Kidney (tissue), 14 donors: Measurements from ENCODE around the gene CLASP2. TPM values are rescaled to one million over a fixed set of nuclear protein-coding genes. Genes with fewer than 3 reads are reported as not detected.
"Not testable (repeated sequence)": the region's sequence is repeated elsewhere in the genome, so short reads cannot be mapped to it uniquely, and the experiment has no call there.

Experiments used
- DNase-seq, 5 donors: peaks; one replicate each; pipeline ENCODE4 v3.0.0-alpha.2; 2013 to 2020
- FAIRE-seq: peaks from 2 replicates; lab custom pipeline; 2012; peaks lifted over from hg19 to GRCh38; lab: Jason Lieb, UNC
- H3K27ac ChIP-seq, 2 donors: one replicate each; pipeline ENCODE4 v1.7.0; 2013; ENCODE audit warnings: low read depth in 2 of 2, low read length in 2 of 2, inconsistent platforms in 1 of 2
- H3K27me3 ChIP-seq: one replicate; pipeline ENCODE4 v1.7.1; 2013; ENCODE audit warnings: low read length, inconsistent platforms; ENCODE audit not compliant: control insufficient read depth, insufficient read depth
- H3K36me3 ChIP-seq, 3 donors: one replicate each; pipeline versions ENCODE4 v1.7.0 to v1.7.1; 2013; ENCODE audit warnings: low read length in 3 of 3, control low read depth in 1 of 3, inconsistent platforms in 1 of 3; ENCODE audit not compliant: insufficient read depth in 3 of 3, control insufficient read depth in 2 of 3
- H3K4me1 ChIP-seq, 3 donors: one replicate each; pipeline versions ENCODE4 v1.7.0 to v1.7.1; 2013; ENCODE audit warnings: low read length in 3 of 3, inconsistent platforms in 1 of 3, low read depth in 1 of 3; ENCODE audit not compliant: control insufficient read depth in 2 of 3, insufficient read depth in 2 of 3
- H3K4me3 ChIP-seq, 3 donors: one replicate each; pipeline versions ENCODE4 v1.7.0 to v1.8.1; 2013; ENCODE audit warnings: low read length in 3 of 3, control low read depth in 1 of 3, inconsistent platforms in 1 of 3
- H3K9ac ChIP-seq, 3 donors: one replicate each; pipeline versions ENCODE4 v1.7.0 to v1.7.1; 2013; ENCODE audit warnings: low read length in 3 of 3, control low read depth in 1 of 3, inconsistent platforms in 1 of 3
- H3K9me3 ChIP-seq, 3 donors: one replicate each; pipeline versions ENCODE4 v1.7.0 to v1.7.1; 2013; ENCODE audit warnings: low read length in 3 of 3, control low read depth in 1 of 3, inconsistent platforms in 1 of 3; ENCODE audit not compliant: control insufficient read depth in 2 of 3, insufficient read depth in 1 of 3
- CTCF ChIP-seq: IDR thresholded peaks from 3 replicates; pipeline ENCODE4 v1.5.1; 2012; ENCODE audit warnings: mild to moderate bottlenecking, moderate library complexity, borderline replicate concordance; ENCODE audit not compliant: insufficient read depth; ENCODE audit errors: extremely low read depth
- intact Hi-C: fragments of 100-400 bp; cut with DNase I; formaldehyde crosslinking; loops from one replicate; pipeline ENCODE4 v1.11.1; 2022
- polyA plus RNA-seq: library from polyadenylated mRNA; stranded (reverse); fragments of 350-450 nt; fragmentation: Illumina TruSeq; extraction: RNeasy Lipid Tissue Mini Kit (QIAGEN cat#74804); gene quantifications from one replicate; pipeline ENCODE4 v1.2.3, GENCODE V29; 2014; ENCODE audit warnings: low read depth, low replicate concordance; ENCODE audit not compliant: insufficient read depth
- total RNA-seq: library from RNA; stranded (reverse); fragmentation: NEBNext Ultra II Directional; extraction: Animal tissue kit (Norgen Biotek cat#: 25700); gene quantifications from one replicate; pipeline ENCODE4 v1.2.1, GENCODE V29; 2021
- donor health status: control.
- donor health status: control.
- donor health status: control.
- donor health status: control.
- donor health status: control.
- donor health status: DM: yes; HTN: yes; CAD: no.
- donor health status: Normal renal cell carcinoma (clear cell type).

Gene CLASP2
- total and polyA plus RNA-seq, 2 donors from 2014 or later, result 8.8 to 58.5 TPM

GRCh38 chr3:33447958-33448357 lies 270.1 kb downstream of the CLASP2 start:
- H3K4me1 ChIP-seq, result no peaks in the 10 kb centered on the region
- no peaks in the 10 kb centered on the region for H3K9me3 ChIP-seq
- H3K27me3 ChIP-seq, result no peaks in the 10 kb centered on the region
- no peak overlapping the region for H3K9ac ChIP-seq
- H3K27ac ChIP-seq, result no peak overlapping the region
- intact Hi-C loops, result no loop called here
- TF ChIP-seq CTCF, result no peak
- no peaks in the 10 kb centered on the region for H3K36me3 ChIP-seq
- H3K4me3 ChIP-seq, result no peak overlapping the region
- no peak for DNase-seq
- FAIRE-seq, result no peak

GRCh38 chr3:33447256-33447625 lies 270.8 kb downstream of the CLASP2 start:
- H3K9ac ChIP-seq, H3K4me1 ChIP-seq, H3K4me3 ChIP-seq, FAIRE-seq, H3K27me3 ChIP-seq, DNase-seq, intact Hi-C loops, H3K9me3 ChIP-seq, H3K27ac ChIP-seq, H3K36me3 ChIP-seq: not testable (repeated sequence)

Other genes with a start within 250 kb of the CLASP2 start
- 240 TPM for gene PDCD6IP, start 80.4 kb upstream of the CLASP2 start, total RNA-seq
- gene PDCD6IP, start 80.4 kb upstream of the CLASP2 start, polyA plus RNA-seq, result 47.2 TPM